KMS-11 (cell line): Measurements from ENCODE around the gene P2RY8.

Experiments used
- H2AFZ ChIP-seq: fragments of 200-600 bp; sonication (generic); 2 replicates; pipeline ENCODE4 v1.6.1; 2016; ENCODE audit warnings: antibody characterized with exemption, mixed run types, low read depth
- H3K27ac ChIP-seq: fragments of 200-600 bp; sonication (generic); 2 replicates; pipeline ENCODE4 v1.6.1; 2016; ENCODE audit warnings: mild to moderate bottlenecking, mixed run types
- H3K27me3 ChIP-seq: fragments of 200-600 bp; sonication (generic); 2 replicates; pipeline ENCODE4 v1.6.1; 2017; ENCODE audit warnings: mild to moderate bottlenecking, low read depth, mixed run types, moderate library complexity; ENCODE audit not compliant: insufficient read depth
- H3K36me3 ChIP-seq: fragments of 200-600 bp; sonication (generic); 2 replicates; pipeline ENCODE4 v1.6.1; 2017; ENCODE audit warnings: mild to moderate bottlenecking, mixed run types; ENCODE audit not compliant: insufficient read depth
- H3K4me1 ChIP-seq: fragments of 200-600 bp; sonication (generic); 2 replicates; pipeline ENCODE4 v1.6.1; 2016; ENCODE audit warnings: mild to moderate bottlenecking, low read depth, mixed run types; ENCODE audit not compliant: poor library complexity, severe bottlenecking
- H3K4me2 ChIP-seq: fragments of 200-600 bp; sonication (generic); 2 replicates; pipeline ENCODE4 v1.7.0; 2016; ENCODE audit warnings: mild to moderate bottlenecking, mixed run types
- H3K4me3 ChIP-seq: fragments of 200-600 bp; sonication (generic); IDR thresholded peaks from 2 replicates; pipeline ENCODE4 v1.6.1; 2017; ENCODE audit warnings: low read depth, low read length, mixed read lengths; ENCODE audit not compliant: insufficient read depth
- H3K79me2 ChIP-seq: fragments of 200-600 bp; sonication (generic); 2 replicates; pipeline ENCODE4 v1.6.1; 2016; ENCODE audit warnings: low read depth, mixed run types; ENCODE audit not compliant: insufficient read depth
- H3K9ac ChIP-seq: fragments of 200-600 bp; sonication (generic); 2 replicates; pipeline ENCODE4 v1.6.1; 2016; ENCODE audit warnings: mild to moderate bottlenecking, mixed run types
- H4K20me1 ChIP-seq: fragments of 200-600 bp; sonication (generic); 2 replicates; pipeline ENCODE4 v1.6.1; 2016; ENCODE audit warnings: mild to moderate bottlenecking, mixed run types; ENCODE audit not compliant: insufficient read depth
- CTCF ChIP-seq: fragments of 200-600 bp; sonication (generic); conservative IDR thresholded peaks from 2 replicates; pipeline ENCODE4 v1.6.1; 2017; ENCODE audit warnings: low read depth, mild to moderate bottlenecking, antibody characterized with exemption, low read length, moderate library complexity, mixed read lengths

Gene P2RY8

DNA sequence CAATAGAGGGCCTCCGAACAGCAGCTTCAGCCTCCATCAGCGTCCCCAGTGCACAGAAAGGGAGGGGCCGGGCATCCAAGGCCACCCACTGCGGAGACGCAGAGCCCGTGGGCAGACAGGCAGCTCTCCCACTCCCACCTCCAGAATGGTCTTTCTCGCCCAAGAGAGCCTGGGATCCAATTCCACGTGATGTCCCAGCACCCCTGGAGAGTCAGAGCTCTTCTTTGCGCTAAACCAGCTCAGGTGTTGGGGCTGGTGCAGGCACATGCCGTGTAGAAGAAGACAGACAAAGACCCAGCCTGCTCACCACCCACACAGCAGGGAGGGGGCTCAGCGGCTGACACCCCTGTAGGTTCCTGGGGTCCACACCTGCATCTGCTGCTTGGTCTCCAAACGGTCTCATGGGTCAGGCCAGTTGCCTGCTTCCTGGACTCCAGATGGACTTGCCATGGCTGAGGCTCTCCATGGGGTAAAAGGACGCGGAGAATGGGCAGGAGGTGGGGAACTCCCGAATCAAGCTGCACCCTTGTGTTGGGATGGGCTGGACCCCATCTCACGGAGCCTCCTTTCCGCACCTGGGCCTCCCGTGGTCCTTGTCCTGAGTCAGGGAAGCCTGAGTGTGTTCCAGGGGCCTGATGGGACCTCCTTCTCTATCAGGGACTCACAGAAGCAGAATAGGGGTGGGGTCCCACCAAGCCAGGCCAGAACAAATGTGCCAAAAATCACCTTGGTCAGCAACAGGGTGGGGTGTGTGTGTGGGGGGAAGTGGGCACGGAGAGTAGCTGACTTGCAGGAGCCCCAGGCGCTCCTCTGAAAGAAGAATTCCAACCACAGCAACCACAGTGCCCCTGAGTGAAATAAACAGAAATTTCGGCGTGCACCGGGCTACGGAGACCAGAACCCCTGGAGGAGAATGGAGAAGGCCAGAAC lies 72.7 kb downstream of the P2RY8 start:
- H3K27ac ChIP-seq: peak overlapping the region; percentile 73
- no peaks in the 10 kb centered on the region for H3K27me3 ChIP-seq
- peak overlapping the region; percentile 22; the same call in 1 of the 2 replicates for H3K9ac ChIP-seq
- H3K4me2 ChIP-seq: peak overlapping the region; percentile 93
- no peak overlapping the region for H2AFZ ChIP-seq
- H3K79me2 ChIP-seq: peaks cover 8% of the 10 kb centered on the region
- H4K20me1 ChIP-seq: no peaks in the 10 kb centered on the region
- peaks cover 61% of the 10 kb centered on the region for H3K4me1 ChIP-seq
- no peaks in the 10 kb centered on the region; the same call in 1 of the 2 replicates for H3K36me3 ChIP-seq
- no peak for TF ChIP-seq CTCF
- H3K4me3 ChIP-seq: no peak overlapping the region

DNA sequence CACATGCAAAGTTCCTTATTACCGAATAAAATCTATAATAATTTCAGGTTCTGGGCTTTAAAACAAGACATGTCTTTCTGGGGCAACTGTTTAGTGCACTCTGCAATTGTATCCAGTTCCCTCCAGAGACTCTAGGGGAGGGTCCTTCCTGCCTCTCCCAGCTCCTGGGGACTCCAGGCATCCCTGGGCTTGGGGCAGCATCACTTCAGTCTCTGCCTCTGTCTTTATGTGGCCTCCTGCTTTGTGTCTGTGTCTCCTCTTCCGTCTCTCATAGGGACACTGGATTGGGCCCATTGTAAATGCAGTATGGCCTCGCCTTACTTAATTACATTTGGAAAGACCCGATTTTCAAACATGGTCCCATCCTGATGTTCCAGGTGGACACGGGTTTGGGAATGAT lies 73.4 kb downstream of the P2RY8 start:
- TF ChIP-seq CTCF: no peak
- Histone ChIP-seq H3K9ac (no peak overlapping the region), H3K4me1 (peaks cover 57% of the 10 kb centered on the region), H4K20me1 (no peaks in the 10 kb centered on the region), H3K79me2 (peaks cover 8% of the 10 kb centered on the region), H2AFZ (no peak overlapping the region), H3K27ac (no peak overlapping the region), H3K27me3 (no peaks in the 10 kb centered on the region), H3K4me2 (peak overlapping the region; percentile 93; the same call in 1 of the 2 replicates), H3K36me3 (no peaks in the 10 kb centered on the region; the same call in 1 of the 2 replicates), H3K4me3 (no peak overlapping the region)

DNA sequence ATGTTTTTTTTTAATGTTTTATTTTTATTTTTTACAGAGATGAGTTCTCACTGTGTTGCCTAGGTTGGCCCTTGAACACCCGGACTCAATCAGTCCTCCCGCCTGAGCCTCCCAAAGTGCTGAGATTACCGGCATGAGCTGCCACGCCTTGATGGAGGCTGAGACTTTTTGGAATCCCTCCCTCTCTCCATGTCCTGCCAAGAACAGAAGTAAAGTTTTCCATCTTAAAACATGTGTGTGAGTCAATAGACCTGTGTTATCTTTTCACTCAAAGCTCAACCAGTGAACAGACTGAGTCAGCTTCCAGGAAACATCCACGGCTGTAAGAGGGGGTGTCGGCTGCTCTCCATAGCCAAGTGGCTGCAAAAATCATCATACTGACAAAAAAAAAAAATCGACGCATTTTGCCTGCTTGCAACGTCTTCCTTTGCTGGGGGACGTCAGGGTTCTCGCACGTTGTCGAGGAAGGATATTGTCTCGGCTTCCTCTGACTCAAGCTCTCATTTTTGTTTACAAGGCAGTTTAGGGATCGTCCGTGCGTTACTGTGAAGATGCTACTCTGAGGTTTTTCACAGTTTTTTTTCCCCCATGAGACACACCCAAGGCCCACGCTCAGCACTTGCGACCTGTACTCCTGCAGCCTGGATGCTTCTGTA lies 74.3 kb downstream of the P2RY8 start:
- H3K27ac ChIP-seq: no peak overlapping the region
- H2AFZ ChIP-seq: no peak overlapping the region
- H3K36me3 ChIP-seq: no peaks in the 10 kb centered on the region; the same call in 1 of the 2 replicates
- no peak overlapping the region for H3K9ac ChIP-seq
- H3K4me2 ChIP-seq: no peak overlapping the region
- peaks cover 8% of the 10 kb centered on the region for H3K79me2 ChIP-seq
- no peaks in the 10 kb centered on the region for H4K20me1 ChIP-seq
- no peaks in the 10 kb centered on the region for H3K27me3 ChIP-seq
- H3K4me1 ChIP-seq: peaks cover 57% of the 10 kb centered on the region
- TF ChIP-seq CTCF: no peak
- H3K4me3 ChIP-seq: no peak overlapping the region

GRCh38 chrX:1462110-1462509 lies 74.9 kb downstream of the P2RY8 start:
- H3K27me3 ChIP-seq: no peaks in the 10 kb centered on the region
- H4K20me1 ChIP-seq: no peaks in the 10 kb centered on the region
- peaks cover 57% of the 10 kb centered on the region for H3K4me1 ChIP-seq
- no peak overlapping the region for H3K4me3 ChIP-seq
- no peak for TF ChIP-seq CTCF
- no peak overlapping the region for H3K4me2 ChIP-seq
- H3K36me3 ChIP-seq: no peaks in the 10 kb centered on the region; the same call in 1 of the 2 replicates
- no peak overlapping the region for H3K9ac ChIP-seq
- no peak overlapping the region for H3K27ac ChIP-seq
- H3K79me2 ChIP-seq: peaks cover 8% of the 10 kb centered on the region
- no peak overlapping the region for H2AFZ ChIP-seq
